NCI-H345 treated with DMSO at 0.1 percent for 48 hours (cell line): ENCODE data around the gene FBXL14.
A peak's percentile ranks its signal among the peaks of the same experiment; 100 is the strongest.
"Not testable (repeated sequence)": the region's sequence is repeated elsewhere in the genome, so short reads cannot be mapped to it uniquely, and the experiment has no call there.

Experiments used
- DNase-seq: peaks from one replicate; lab custom pipeline; 2025; ENCODE audit not compliant: unreplicated experiment; lab: John Stamatoyannopoulos, UW

Gene FBXL14

GRCh38 chr12:1573960-1574864 is 20.2 kb downstream of the FBXL14 start:
- no peak for DNase-seq

DNA sequence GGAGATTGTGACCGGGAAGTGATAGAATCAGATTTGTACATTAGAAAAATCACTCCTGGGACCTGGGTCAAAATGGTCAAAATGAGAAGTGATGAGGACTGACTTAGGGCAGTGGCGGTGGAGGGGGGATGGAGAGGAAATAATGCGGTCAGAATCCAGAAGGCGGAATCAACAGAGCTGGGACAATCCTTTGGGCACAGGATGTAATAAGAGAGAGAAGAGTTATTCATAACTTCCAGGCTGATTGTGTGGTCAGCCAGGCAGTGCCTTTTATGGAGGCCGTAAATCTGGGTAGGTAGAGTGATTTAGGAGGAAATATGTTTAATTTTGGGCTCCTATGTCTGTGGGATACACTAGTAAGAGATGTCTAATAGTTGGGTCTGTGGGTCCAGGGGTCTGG is 21.6 kb downstream of the FBXL14 start:
- no peak for DNase-seq

GRCh38 chr12:1567852-1568251 is 26.5 kb downstream of the FBXL14 start:
- DNase-seq: no peak

DNA sequence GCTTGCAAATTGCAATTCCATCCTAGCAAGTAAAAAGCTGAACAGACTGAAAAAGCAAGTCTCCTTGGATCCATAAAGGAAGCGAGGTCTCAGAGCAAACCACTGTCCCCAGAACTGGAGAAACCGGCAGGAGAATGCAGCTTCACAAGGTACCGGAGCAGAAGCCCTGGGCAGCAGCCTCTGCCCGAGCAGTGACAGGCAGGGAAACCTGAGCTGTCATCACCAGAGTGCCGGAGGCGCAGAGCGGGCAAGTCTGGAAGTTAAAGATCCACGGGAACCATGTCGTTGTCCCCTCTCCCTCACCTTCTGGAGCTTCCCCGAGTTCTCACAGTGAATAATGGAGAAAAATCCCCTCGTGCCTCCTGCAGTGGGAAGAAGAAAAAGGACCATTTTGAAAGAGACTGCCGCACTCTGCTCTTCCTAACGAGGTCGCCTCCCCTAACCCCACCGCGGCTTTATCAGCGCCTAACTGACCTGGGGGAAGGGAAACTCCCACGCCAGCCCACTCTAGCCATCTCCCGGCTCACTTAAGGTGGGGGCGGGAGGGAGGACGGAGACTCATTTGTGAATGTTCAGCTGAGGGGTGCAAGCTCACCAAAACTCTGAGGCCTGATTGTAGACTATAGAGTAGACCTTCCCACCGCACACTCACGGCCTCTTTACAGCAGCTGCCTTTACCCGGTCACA is 27.8 kb downstream of the FBXL14 start:
- DNase-seq: no peak

DNA sequence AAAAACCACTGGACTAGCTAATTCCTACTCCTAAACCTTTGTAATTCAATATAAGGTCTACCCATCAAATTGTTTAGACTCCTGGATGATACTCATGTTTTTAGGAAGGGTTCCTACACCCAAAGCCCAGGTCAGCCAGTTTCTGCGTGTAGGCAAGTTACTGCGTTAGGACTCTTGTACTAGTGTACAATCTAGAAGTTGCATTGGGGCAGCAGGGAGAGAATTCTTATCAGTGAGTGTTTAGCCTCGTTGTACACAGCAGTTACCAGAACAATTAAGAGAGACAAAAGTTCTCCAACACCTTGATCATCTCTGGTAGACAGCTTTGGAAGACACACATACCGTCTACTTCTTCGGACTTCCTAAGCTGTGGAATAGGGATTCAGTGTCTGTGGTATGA is 29.2 kb downstream of the FBXL14 start:
- no peak for DNase-seq

- no peak for DNase-seq
Observed at GRCh38 chr12:1564067-1564466, 30.3 kb downstream of the FBXL14 start.

GRCh38 chr12:1562813-1563407 is 31.5 kb downstream of the FBXL14 start:
- DNase-seq: no peak

DNA sequence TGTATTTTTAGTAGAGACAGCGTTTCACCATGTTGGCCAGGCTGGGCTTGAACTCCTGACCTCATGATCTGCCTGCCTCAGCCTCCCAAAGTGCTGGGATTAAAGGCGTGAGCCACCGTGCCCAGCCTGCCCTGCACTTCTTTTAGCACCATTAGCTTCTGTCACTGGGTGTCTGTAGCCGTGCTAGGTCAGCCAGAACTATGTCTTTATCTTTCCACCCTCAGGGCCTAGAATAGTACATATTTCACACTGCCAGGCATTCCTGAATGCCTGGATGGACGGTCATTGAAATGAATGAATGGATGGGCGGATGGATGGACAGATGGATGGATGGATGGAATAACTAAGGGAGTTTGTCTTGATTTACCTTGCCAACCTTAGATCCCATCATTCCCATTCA is 33.7 kb downstream of the FBXL14 start:
- no peak for DNase-seq

GRCh38 chr12:1559676-1560091 is 34.7 kb downstream of the FBXL14 start:
- peak; percentile 64 for DNase-seq

- not testable (repeated sequence) for DNase-seq
Observed at GRCh38 chr12:1558108-1558507, 36.3 kb downstream of the FBXL14 start.

- DNase-seq: no peak
Observed at GRCh38 chr12:1553987-1554982, 40.1 kb downstream of the FBXL14 start.

DNA sequence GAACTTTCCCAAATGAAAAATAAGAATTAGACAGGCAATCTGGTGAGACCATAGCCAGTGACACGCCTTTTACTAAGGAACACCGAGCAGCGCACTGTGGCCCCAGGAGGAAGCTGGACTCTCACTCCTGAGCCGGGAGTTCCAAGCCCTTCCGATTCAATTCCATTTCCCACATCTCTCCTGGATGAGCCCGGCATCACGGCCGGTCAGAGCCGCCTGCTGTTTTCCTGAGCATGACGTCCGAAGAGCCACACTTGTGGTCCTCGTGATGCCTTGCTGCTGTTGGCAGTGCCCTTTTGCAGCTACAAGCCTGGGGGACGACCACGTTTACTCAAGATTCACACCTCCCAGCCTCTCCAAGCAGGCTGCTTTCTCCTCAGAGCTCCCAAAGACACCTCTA is 40.8 kb downstream of the FBXL14 start:
- DNase-seq: no peak

GRCh38 chr12:1552911-1553491 is 41.4 kb downstream of the FBXL14 start:
- no peak for DNase-seq

GRCh38 chr12:1552171-1552570 is 42.2 kb downstream of the FBXL14 start:
- no peak for DNase-seq

DNA sequence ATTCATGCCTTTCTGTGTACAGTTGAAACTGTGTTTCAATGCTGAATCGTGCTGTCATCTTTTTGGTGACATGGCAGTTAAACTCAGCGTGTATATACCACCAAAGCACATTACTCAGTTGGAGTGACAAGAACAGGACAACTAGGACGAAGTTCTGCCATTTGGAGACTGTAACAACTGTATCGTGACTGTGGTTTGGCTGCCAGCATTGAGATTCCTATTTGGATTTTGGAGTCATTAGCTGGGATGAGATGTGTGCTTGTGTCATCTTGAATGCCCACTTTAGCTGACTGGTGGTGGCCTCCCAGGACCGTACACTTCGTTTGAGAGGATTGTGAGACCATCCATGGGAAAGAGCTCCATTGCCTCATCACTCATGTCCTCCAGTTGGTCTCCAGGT is 42.9 kb downstream of the FBXL14 start:
- no peak for DNase-seq

- no peak for DNase-seq
Observed at GRCh38 chr12:1546931-1547640, 47.3 kb downstream of the FBXL14 start.

DNA sequence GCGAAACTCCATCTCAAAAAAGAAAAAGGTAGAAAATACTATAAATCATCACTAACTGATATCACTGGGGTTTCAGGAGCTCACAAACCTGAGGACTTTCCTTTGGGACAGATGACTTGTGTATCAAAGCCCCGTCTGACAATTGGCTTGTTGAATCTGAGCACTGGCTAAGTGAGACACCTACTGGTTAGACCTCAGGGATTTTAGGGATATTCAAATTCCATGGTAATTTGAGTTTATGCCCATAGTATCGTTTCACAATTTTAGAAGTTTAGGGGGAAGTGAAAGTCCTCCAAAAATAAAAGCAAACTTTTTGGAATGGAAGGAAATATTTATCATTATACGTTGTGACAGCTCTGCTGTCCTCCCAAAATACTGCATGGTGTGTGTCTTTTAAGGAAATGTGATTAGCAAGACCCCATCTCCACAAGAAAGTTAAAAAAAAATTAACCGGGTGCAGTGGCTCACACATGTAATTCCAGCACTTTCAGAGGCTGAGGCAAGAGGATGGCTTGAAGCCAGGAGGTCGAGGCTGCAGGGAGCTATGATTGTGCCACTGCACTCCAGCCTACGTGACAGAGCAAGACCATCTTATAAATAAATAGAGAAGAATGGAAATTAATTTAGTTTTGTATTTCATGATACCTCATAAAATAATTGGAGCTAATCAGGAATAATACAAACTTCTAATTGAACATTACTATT is 49.2 kb downstream of the FBXL14 start:
- DNase-seq: no peak

GRCh38 chr12:1542599-1542998 is 51.8 kb downstream of the FBXL14 start:
- DNase-seq: no peak

DNA sequence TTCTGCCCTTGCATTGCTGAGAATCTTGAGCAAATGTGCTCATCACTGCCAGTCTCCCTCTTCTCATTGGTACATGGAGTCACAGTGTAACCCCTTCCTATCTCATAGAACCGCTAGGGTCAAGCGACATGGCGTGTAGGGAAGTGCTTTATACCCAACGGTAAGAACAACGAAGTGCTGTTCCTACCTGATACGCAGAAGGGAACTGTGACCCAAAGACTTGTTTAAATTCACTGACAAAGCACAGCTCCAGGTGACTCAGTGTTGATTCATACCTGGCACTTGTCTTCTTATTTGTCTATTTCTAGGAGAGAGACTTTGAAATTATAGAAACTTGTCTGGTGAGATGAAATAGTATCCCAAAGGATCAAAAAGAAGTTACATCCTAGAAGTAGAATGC is 53.7 kb downstream of the FBXL14 start:
- no peak for DNase-seq
